Measurements from ENCODE around the gene GALNT3.

GRCh38 chr2:165776796-165777195 is 17.3 kb downstream of the GALNT3 start:
- TF ChIP-seq EZH2 (IDR thresholded peaks at IDR 0.05; ENCODE audit: insufficient read depth, poor library complexity, severe bottlenecking) (no peak), EZH2phosphoT487 (IDR thresholded peaks at IDR 0.05; ENCODE audit: insufficient read depth, low read depth) (no peak)
